Stomach (tissue), 9 donors: ENCODE measurements around the gene MBP. TPM values are rescaled to one million over a fixed set of nuclear protein-coding genes. Genes with fewer than 3 reads are reported as not detected.

Experiments
- DNase-seq, 2 donors: peaks; one replicate each; pipeline versions ENCODE4 v3.0.0 to v3.0.0-alpha.2; 2013 to 2019
- H3K27ac ChIP-seq, 5 donors: fragments of 200-600 bp in 4 of 5; sonication (generic) in 4 of 5; one replicate each; pipeline ENCODE4 v1.5.1; 2013 to 2019; ENCODE audit warnings: mild to moderate bottlenecking in 1 of 5, moderate library complexity in 1 of 5
- H3K27me3 ChIP-seq, 3 donors: fragments of 200-600 bp; sonication (generic); one replicate each; pipeline ENCODE4 v1.5.1; 2017 to 2019; ENCODE audit warnings: mixed run types in 1 of 3
- H3K36me3 ChIP-seq, 4 donors: fragments of 200-600 bp; sonication (generic); 1 replicate in 3 of 4; 2 replicates in 1 of 4; pipeline ENCODE4 v1.5.1; 2016 to 2019
- H3K4me1 ChIP-seq, 4 donors: fragments of 200-600 bp; sonication (generic); one replicate each; pipeline ENCODE4 v1.5.1; 2016 to 2019
- H3K4me3 ChIP-seq, 4 donors: fragments of 200-600 bp; sonication (generic) in 3 of 4; one replicate each; pipeline ENCODE4 v1.5.1; 2016 to 2019; ENCODE audit warnings: mild to moderate bottlenecking in 1 of 4
- H3K9me3 ChIP-seq, 4 donors: fragments of 200-600 bp; sonication (generic); one replicate each; pipeline ENCODE4 v1.5.1; 2016 to 2019
- CTCF ChIP-seq, 7 experiments: fragments of 450-650 bp in 4 of 7; fragments of 200-600 bp in 3 of 7; sonication (generic) in 3 of 7; IDR thresholded peaks; one replicate each; pipeline ENCODE4 v1.5.1; 2016 to 2019; ENCODE audit warnings: antibody characterized with exemption in 7 of 7, control low read depth in 2 of 7, mild to moderate bottlenecking in 1 of 7
- EP300 ChIP-seq: sonication (generic); formaldehyde crosslinking; IDR thresholded peaks from one replicate; pipeline ENCODE4 v1.6.1; 2017; ENCODE audit warnings: antibody characterized with exemption
- POLR2A ChIP-seq, 4 donors: fragments of 450-650 bp; IDR thresholded peaks; one replicate each; pipeline ENCODE4 v1.6.1; 2016; ENCODE audit warnings: antibody characterized with exemption in 4 of 4, control low read depth in 2 of 4, mild to moderate bottlenecking in 1 of 4, moderate library complexity in 1 of 4
- POLR2AphosphoS5 ChIP-seq, 3 donors: sonication (generic); formaldehyde crosslinking; IDR thresholded peaks; one replicate each; pipeline ENCODE4 v1.6.1; 2016; ENCODE audit warnings: antibody characterized with exemption in 3 of 3
- WGBS, 5 donors: extraction: QIAGEN DNeasy Blood & Tissue Kit in 3 of 5; methylation state at CpG; one replicate each; pipeline versions ENCODE4 v1.1.5 to v1.1.7; 2013 to 2018; 5-methylcytosine and 5-hydroxymethylcytosine counted together
- intact Hi-C: fragments of 100-400 bp; cut with DNase I; formaldehyde crosslinking; loops from one replicate; pipeline ENCODE4 v1.15.1; 2023; ENCODE audit warnings: low total_unique reads
- polyA plus RNA-seq, 3 donors: library from polyadenylated mRNA; stranded (reverse); fragments of 200-250 nt; gene quantifications; one replicate each; pipeline ENCODE4 v1.2.3, GENCODE V29; 2013
- total RNA-seq, 5 donors: library from RNA; depleted of rRNA; stranded (reverse); fragments of >200 nt; gene quantifications; one replicate each; pipeline versions ENCODE4 v1.1.0 to v1.2.3, GENCODE V29; 2014 to 2016
- donor health status: healthy with polysubstance abuse.
- donor health status: Bipolar disorder and iron deficiency.
- donor health status: healthy.

The MBP gene
- total and polyA plus RNA-seq, 8 donors = 7.9 to 407 (median 33.3) TPM

DNA sequence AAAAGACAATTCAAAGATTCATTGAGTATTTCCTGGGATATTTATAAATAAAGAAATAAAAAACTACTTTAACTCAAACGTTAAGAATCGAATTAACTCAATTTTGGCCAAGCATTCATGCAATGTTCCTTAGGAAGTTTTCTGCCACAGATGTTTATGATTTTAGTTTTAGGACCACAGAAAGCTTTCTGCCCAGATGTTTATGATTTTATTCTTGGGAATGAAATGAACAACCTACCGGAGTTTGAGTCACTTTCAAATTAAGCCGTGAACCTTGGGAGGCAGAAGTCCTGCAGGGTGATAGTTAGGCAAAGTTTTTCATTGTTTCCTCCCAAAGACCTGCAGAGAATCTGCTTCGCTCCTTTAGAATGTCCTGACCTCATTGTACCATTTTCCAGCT is 34.7 kb upstream of the MBP start:
- H3K9me3 ChIP-seq = no peaks in the 10 kb centered on the region
- intact Hi-C loops = no loop called here
- WGBS, 5 donors = 76 to 84% (median 79%) methylated on average over 5 of the region's 5 CpGs
- H3K36me3 ChIP-seq = no peaks in the 10 kb centered on the region
- H3K27me3 ChIP-seq = peaks cover 0 to 21% (median 0%) of the 10 kb centered on the region in 3 donors
- TF ChIP-seq POLR2AphosphoS5 (IDR thresholded peaks at IDR 0.05) = no peak
- TF ChIP-seq EP300 = no peak
- TF ChIP-seq POLR2A (IDR thresholded peaks at IDR 0.05) = no peak
- TF ChIP-seq CTCF (IDR thresholded peaks at IDR 0.05) = no peak
- DNase-seq = no peak
- no peaks in the 10 kb centered on the region for H3K4me1 ChIP-seq
- no peak overlapping the region for H3K4me3 ChIP-seq
- no peak overlapping the region for H3K27ac ChIP-seq

DNA sequence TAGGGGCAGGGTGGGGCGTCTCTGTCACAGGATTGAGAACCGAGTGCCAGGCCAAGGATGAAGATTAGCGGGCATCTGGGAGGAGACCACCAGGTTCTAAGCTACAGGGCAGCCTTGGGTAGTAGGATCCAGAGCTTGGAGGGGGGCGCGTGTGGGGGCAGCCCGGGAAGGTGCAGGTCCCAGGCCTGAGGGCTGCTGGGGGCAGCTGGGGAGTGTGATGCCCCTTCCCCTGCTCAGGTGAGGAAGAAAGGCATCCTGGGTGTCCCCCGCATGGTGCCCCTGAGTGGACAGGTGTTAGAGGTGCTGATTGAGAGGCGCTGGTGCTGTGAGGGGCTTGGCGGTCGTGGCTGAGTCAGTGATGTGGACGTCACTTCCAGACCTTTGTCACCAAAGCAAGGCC is 33.9 kb upstream of the MBP start:
- 83 to 89% (median 85%) methylated on average over 11 of the region's 11 CpGs for WGBS, 5 donors
- H3K27me3 ChIP-seq = peaks cover 0 to 21% (median 0%) of the 10 kb centered on the region in 3 donors
- TF ChIP-seq POLR2AphosphoS5 (IDR thresholded peaks at IDR 0.05) = no peak
- no peak for TF ChIP-seq EP300
- no peak for TF ChIP-seq POLR2A (IDR thresholded peaks at IDR 0.05)
- TF ChIP-seq CTCF (IDR thresholded peaks at IDR 0.05) = no peak
- no peaks in the 10 kb centered on the region for H3K36me3 ChIP-seq
- intact Hi-C loops = no loop called here
- no peak overlapping the region for H3K27ac ChIP-seq
- H3K9me3 ChIP-seq = no peaks in the 10 kb centered on the region
- DNase-seq = no peak
- no peak overlapping the region for H3K4me3 ChIP-seq
- H3K4me1 ChIP-seq = no peaks in the 10 kb centered on the region

GRCh38 chr18:77165503-77166188 is 33.1 kb upstream of the MBP start:
- H3K27me3 ChIP-seq = peaks cover 0 to 21% (median 0%) of the 10 kb centered on the region in 3 donors
- intact Hi-C loops = no loop called here
- 65 to 79% (median 73%) methylated on average over 19 of the region's 19 CpGs for WGBS, 5 donors
- TF ChIP-seq POLR2A (IDR thresholded peaks at IDR 0.05) (no peak), EP300 (no peak), POLR2AphosphoS5 (IDR thresholded peaks at IDR 0.05) (no peak), CTCF (IDR thresholded peaks at IDR 0.05) (no peak)
- H3K36me3 ChIP-seq = no peaks in the 10 kb centered on the region
- no peak overlapping the region for H3K4me3 ChIP-seq
- no peak overlapping the region for H3K27ac ChIP-seq
- no peaks in the 10 kb centered on the region for H3K9me3 ChIP-seq
- no peaks in the 10 kb centered on the region for H3K4me1 ChIP-seq
- DNase-seq = peak in 1 of 2 donors; percentile 41

GRCh38 chr18:77164763-77165485 is 32.3 kb upstream of the MBP start:
- intact Hi-C loops = no loop called here
- Histone ChIP-seq H3K9me3 (no peaks in the 10 kb centered on the region), H3K4me3 (no peak overlapping the region), H3K27me3 (peaks cover 0 to 21% (median 0%) of the 10 kb centered on the region in 3 donors), H3K27ac (no peak overlapping the region), H3K4me1 (no peaks in the 10 kb centered on the region), H3K36me3 (no peaks in the 10 kb centered on the region)
- no peak for TF ChIP-seq POLR2AphosphoS5 (IDR thresholded peaks at IDR 0.05)
- no peak for TF ChIP-seq EP300
- no peak for TF ChIP-seq POLR2A (IDR thresholded peaks at IDR 0.05)
- no peak for TF ChIP-seq CTCF (IDR thresholded peaks at IDR 0.05)
- DNase-seq = no peak
- 85 to 91% (median 88%) methylated on average over 17 to 20 of the region's 20 CpGs for WGBS, 5 donors
